ENCODE results near the gene GRAP2.

- no peak for TF ChIP-seq EP300 (IDR thresholded peaks at IDR 0.05)
- no peak for TF ChIP-seq CTCF (IDR thresholded peaks at IDR 0.05)
- no peak for TF ChIP-seq POLR2AphosphoS5 (IDR thresholded peaks at IDR 0.05)
- no peak for TF ChIP-seq POLR2A (IDR thresholded peaks at IDR 0.05)
Measured at GRCh38 chr22:39972641-39973040, 71.8 kb downstream of the GRAP2 start.
